Endothelial cell of umbilical vein (primary cell): ENCODE measurements around the gene HPS3. TPM values are rescaled to one million over a fixed set of nuclear protein-coding genes. Genes with fewer than 3 reads are reported as not detected.

Experiments
- BruUV-seq: library from RNA; stranded (reverse); fragments of 400-500 nt; replicated peaks from 2 replicates; lab custom pipeline; 2021; lab: Mats Ljungman, UMichigan
- CTCF ChIA-PET: fragments of 300-600, 350-600 bp; sonication (Branson Sonifier 250); formaldehyde crosslinking; loops from one replicate; lab custom pipeline; 2021; ENCODE audit warnings: antibody characterized with exemption, inconsistent platforms; lab: Charles Lee
- POLR2A ChIA-PET: fragments of 300-600, 350-600 bp; sonication (Branson Sonifier 250); formaldehyde crosslinking; loops from one replicate; lab custom pipeline; 2021; ENCODE audit warnings: antibody characterized with exemption, inconsistent platforms; lab: Charles Lee
- DNase-seq: peaks from one replicate; pipeline ENCODE4 v3.0.0-alpha.2; 2011; ENCODE audit warnings: low read depth, low spot score
- FAIRE-seq: peaks from 2 replicates; lab custom pipeline; 2011; peaks lifted over from hg19 to GRCh38; lab: Jason Lieb, UNC
- H2AFZ ChIP-seq: 2 replicates; pipeline ENCODE4 v1.6.0; 2012; ENCODE audit warnings: low read depth, low read length, control low read depth, inconsistent platforms
- H3K27ac ChIP-seq: 2 replicates; pipeline ENCODE4 v1.5.1; 2011; ENCODE audit warnings: low read depth, mild to moderate bottlenecking, control low read depth, low read length, moderate library complexity; ENCODE audit not compliant: insufficient read depth
- H3K27me3 ChIP-seq, 2 experiments: 2 replicates each; pipeline versions ENCODE4 v1.6.0 to v1.6.1; 2011; ENCODE audit warnings: low read length in 2 of 2, mixed read lengths in 1 of 2; ENCODE audit not compliant: control insufficient read depth in 2 of 2, insufficient read depth in 2 of 2
- H3K36me3 ChIP-seq, 2 experiments: 2 replicates in 1 of 2; 3 replicates in 1 of 2; pipeline ENCODE4 v1.5.1; 2011; ENCODE audit warnings: low read length in 2 of 2, mild to moderate bottlenecking in 1 of 2, moderate library complexity in 1 of 2; ENCODE audit not compliant: control insufficient read depth in 2 of 2, insufficient read depth in 2 of 2; ENCODE audit errors: extremely low read depth in 1 of 2
- H3K4me1 ChIP-seq: 3 replicates; pipeline ENCODE4 v1.5.1; 2011; ENCODE audit warnings: mild to moderate bottlenecking, low read length; ENCODE audit not compliant: control insufficient read depth, insufficient read depth; ENCODE audit errors: extremely low read depth
- H3K4me2 ChIP-seq: 2 replicates; pipeline ENCODE4 v1.6.1; 2011; ENCODE audit warnings: low read length, control low read depth, mixed read lengths; ENCODE audit not compliant: insufficient read depth
- H3K4me3 ChIP-seq, 3 experiments: fragments of 200-600 bp in 1 of 3; sonication (generic), shearing (Covaris generic) in 1 of 3; replicated peaks in 1 of 3; 2 replicates each; pipeline ENCODE4 v1.5.1; 2011 to 2016; ENCODE audit warnings: control low read depth in 3 of 3, low read length in 3 of 3, mild to moderate bottlenecking in 2 of 3, inconsistent platforms in 1 of 3, low read depth in 1 of 3, moderate library complexity in 1 of 3; ENCODE audit not compliant: insufficient read depth in 1 of 3
- H3K79me2 ChIP-seq: 2 replicates; pipeline ENCODE4 v1.6.0; 2012; ENCODE audit warnings: low read length, inconsistent platforms; ENCODE audit not compliant: control insufficient read depth, insufficient read depth
- H3K9ac ChIP-seq: replicated peaks from 2 replicates; pipeline ENCODE3; 2011; ENCODE audit warnings: low read length, control low read depth; ENCODE audit not compliant: insufficient read depth; ENCODE audit errors: extremely low read depth
- H3K9me1 ChIP-seq: replicated peaks from 3 replicates; pipeline ENCODE4 v1.6.0; 2011; ENCODE audit warnings: mild to moderate bottlenecking, low read length; ENCODE audit not compliant: control insufficient read depth, insufficient read depth; ENCODE audit errors: extremely low read depth
- H3K9me3 ChIP-seq: replicated peaks from 2 replicates; pipeline ENCODE4 v1.5.1; 2012; ENCODE audit warnings: low read length, inconsistent platforms; ENCODE audit not compliant: control insufficient read depth, insufficient read depth
- H4K20me1 ChIP-seq: replicated peaks from 2 replicates; pipeline ENCODE3; 2011; ENCODE audit warnings: mild to moderate bottlenecking, low read length; ENCODE audit not compliant: control insufficient read depth, insufficient read depth; ENCODE audit errors: extremely low read depth
- EZH2 ChIP-seq: IDR thresholded peaks from 2 replicates; pipeline ENCODE4 v1.6.1; 2012; ENCODE audit warnings: borderline replicate concordance, low read depth, mild to moderate bottlenecking, moderate library complexity, low read length, inconsistent platforms; ENCODE audit not compliant: severe bottlenecking
- FOS ChIP-seq: IDR thresholded peaks from 2 replicates; pipeline ENCODE4 v1.6.1; 2011; ENCODE audit warnings: mild to moderate bottlenecking, low read length, moderate library complexity, borderline replicate concordance; ENCODE audit not compliant: insufficient read depth
- GATA2 ChIP-seq: IDR thresholded peaks from 2 replicates; pipeline ENCODE4 v1.7.0; 2011; ENCODE audit warnings: low read depth, mild to moderate bottlenecking, moderate library complexity, mixed read lengths, low read length; ENCODE audit not compliant: insufficient read length, insufficient read depth
- JUN ChIP-seq: IDR thresholded peaks from 2 replicates; pipeline ENCODE4 v1.6.1; 2011; ENCODE audit warnings: borderline replicate concordance, low read depth; ENCODE audit not compliant: insufficient read length, insufficient read depth
- MYC ChIP-seq: IDR thresholded peaks from one replicate; pipeline ENCODE4 v1.6.1; 2011; ENCODE audit warnings: mild to moderate bottlenecking, low read depth, low read length
- POLR2A ChIP-seq: IDR thresholded peaks from 2 replicates; pipeline ENCODE4 v1.6.1; 2012; ENCODE audit warnings: low read depth, mild to moderate bottlenecking, control low read depth, low read length
- POLR2AphosphoS5 ChIP-seq: IDR thresholded peaks from 2 replicates; pipeline ENCODE4 v1.6.1; 2012; ENCODE audit warnings: low read depth, mild to moderate bottlenecking, control low read depth, low read length, moderate library complexity; ENCODE audit not compliant: insufficient read depth
- dilution Hi-C: fragments of 300-500 bp; cut with MboI; formaldehyde crosslinking; loops from one replicate; pipeline ENCODE4 v1.15.0; 2019; ENCODE audit warnings: low sequenced_read_pairs; ENCODE audit not compliant: extremely low pct_ligation_motif_present
- intact Hi-C: fragments of 100-400 bp; cut with micrococcal nuclease; formaldehyde crosslinking; loops from one replicate; pipeline ENCODE4 v1.10.0; 2022
- polyA plus RNA-seq, 4 experiments: library from polyadenylated mRNA; depleted of rRNA in 3 of 4; stranded (reverse) in 3 of 4; unstranded in 1 of 4; fragments of >200 nt; gene quantifications; 2 replicates each; pipeline versions ENCODE4 v1.2.1 to v1.2.3, GENCODE V29; 2011 to 2012; ENCODE audit warnings: missing spikeins in 1 of 4
- total RNA-seq: library from RNA; stranded (reverse); gene quantifications from 2 replicates; pipeline ENCODE4 v1.2.3, GENCODE V29; 2021
- TF ChIP-seq, protein P1 (sequence below), 2 donors: IDR thresholded peaks; 1 replicate in 1 of 2; 2 replicates in 1 of 2; pipeline ENCODE4 v1.5.1; 2011; ENCODE audit warnings: low read length in 2 of 2, mild to moderate bottlenecking in 2 of 2, moderate library complexity in 2 of 2, control low read depth in 1 of 2, inconsistent platforms in 1 of 2, low read depth in 1 of 2; ENCODE audit not compliant: insufficient read depth in 1 of 2; ENCODE audit errors: extremely low read depth in 1 of 2
- TF ChIP-seq, protein P2 (sequence below): IDR thresholded peaks from 2 replicates; pipeline ENCODE4 v1.6.1; 2011; ENCODE audit not compliant: insufficient read depth, insufficient read length

The HPS3 gene
- total and polyA plus RNA-seq, 2 donors (not counting 3 experiments of a cell fraction or from before 2014, with no cell fraction given) = 8.8 to 16.1 TPM

DNA sequence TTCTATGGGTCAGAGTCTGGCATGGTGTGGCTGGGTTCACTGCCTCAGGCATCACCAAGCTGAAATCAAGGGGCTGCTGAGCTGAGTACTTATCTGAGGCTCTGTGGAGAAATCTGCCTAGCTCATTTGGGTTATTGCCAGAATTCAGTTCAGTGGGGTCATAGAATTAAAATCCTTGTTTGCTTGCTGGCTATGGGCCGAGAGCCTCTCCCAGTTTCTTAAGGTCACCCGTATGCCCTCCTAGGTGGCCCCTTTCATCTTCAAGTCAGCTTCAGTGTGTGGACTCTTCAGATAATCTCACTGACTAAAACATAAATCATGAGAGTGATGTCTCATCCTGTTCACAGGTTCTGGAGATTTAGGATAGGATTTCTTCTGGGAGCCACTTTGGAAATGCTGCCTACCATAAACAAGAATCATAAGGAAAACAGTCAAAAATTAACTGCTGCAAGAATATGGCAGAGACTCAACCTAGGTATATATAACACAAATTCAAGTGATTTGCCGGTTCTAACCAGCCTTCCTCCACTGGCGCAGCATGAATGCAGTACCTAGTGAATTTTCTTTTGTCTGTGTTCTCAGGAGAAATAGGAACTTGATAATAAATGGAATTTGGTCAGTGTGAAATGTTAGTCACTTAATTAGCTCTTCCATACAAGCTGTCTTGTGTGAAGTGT is 86.9 kb downstream of the HPS3 start:
- dilution Hi-C loops (no loop called here), intact Hi-C loops (no loop called here)
- FAIRE-seq = no peak
- ChIA-PET POLR2A (no interaction called here), CTCF (interaction anchor here (1.0 to 1.8 kb wide), 4 partner anchors 8 to 96 kb away, joined by 3 to 4 read pairs (median 4); no protein-coding TSS in a partner anchor)
- peak; percentile 27 for DNase-seq
- H3K27me3 ChIP-seq = no peaks in the 10 kb centered on the region
- no peaks in the 10 kb centered on the region for H3K36me3 ChIP-seq
- no peak overlapping the region for H3K9ac ChIP-seq
- H3K4me1 ChIP-seq = peaks cover 15% of the 10 kb centered on the region
- no peaks in the 10 kb centered on the region for H3K79me2 ChIP-seq
- TF ChIP-seq POLR2A (no peak), FOS (no peak)
- no peak overlapping the region for H3K4me3 ChIP-seq
- H3K27ac ChIP-seq = no peak overlapping the region
- H3K4me2 ChIP-seq = no peak overlapping the region
- H2AFZ ChIP-seq = no peak overlapping the region
- BruUV-seq = no TSS peak
- no peaks in the 10 kb centered on the region for H3K9me3 ChIP-seq
- H4K20me1 ChIP-seq = no peaks in the 10 kb centered on the region
- no peaks in the 10 kb centered on the region for H3K9me1 ChIP-seq

DNA sequence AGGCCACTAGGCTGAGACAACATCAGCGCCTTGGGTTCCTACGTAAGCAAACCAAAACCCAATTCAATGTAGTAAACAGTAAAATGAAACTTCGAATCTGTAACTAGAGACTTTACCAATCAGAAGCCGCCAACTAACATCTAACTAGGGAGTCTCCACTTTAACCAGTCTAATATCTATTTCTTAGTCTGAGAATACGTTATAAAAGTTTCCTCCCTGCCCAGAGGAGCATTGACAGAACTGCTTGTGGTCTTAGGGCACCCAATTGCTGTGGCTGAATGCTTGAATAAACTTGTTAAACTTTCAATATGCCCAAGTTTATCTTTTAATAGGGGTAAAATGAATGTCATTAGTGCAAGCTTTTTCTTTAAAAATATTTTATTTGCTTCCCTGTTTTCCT is 87.9 kb downstream of the HPS3 start:
- FAIRE-seq (no peak), DNase-seq (no peak)
- H3K4me2 ChIP-seq = no peak overlapping the region
- dilution Hi-C loops (no loop called here), intact Hi-C loops (no loop called here)
- TF ChIP-seq EZH2 = no peak
- no peak for TF ChIP-seq GATA2
- TF ChIP-seq, protein P1, sequence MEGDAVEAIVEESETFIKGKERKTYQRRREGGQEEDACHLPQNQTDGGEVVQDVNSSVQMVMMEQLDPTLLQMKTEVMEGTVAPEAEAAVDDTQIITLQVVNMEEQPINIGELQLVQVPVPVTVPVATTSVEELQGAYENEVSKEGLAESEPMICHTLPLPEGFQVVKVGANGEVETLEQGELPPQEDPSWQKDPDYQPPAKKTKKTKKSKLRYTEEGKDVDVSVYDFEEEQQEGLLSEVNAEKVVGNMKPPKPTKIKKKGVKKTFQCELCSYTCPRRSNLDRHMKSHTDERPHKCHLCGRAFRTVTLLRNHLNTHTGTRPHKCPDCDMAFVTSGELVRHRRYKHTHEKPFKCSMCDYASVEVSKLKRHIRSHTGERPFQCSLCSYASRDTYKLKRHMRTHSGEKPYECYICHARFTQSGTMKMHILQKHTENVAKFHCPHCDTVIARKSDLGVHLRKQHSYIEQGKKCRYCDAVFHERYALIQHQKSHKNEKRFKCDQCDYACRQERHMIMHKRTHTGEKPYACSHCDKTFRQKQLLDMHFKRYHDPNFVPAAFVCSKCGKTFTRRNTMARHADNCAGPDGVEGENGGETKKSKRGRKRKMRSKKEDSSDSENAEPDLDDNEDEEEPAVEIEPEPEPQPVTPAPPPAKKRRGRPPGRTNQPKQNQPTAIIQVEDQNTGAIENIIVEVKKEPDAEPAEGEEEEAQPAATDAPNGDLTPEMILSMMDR (IDR thresholded peaks at IDR 0.05; ENCODE audit: extremely low read depth in 1 of 2, insufficient read depth in 1 of 2, low read depth in 1 of 2, low read length in 2 of 2) = no peak
- TF ChIP-seq POLR2A = no peak
- TF ChIP-seq FOS = no peak
- TF ChIP-seq JUN = no peak
- TF ChIP-seq POLR2AphosphoS5 = no peak
- no peak for TF ChIP-seq MYC
- TF ChIP-seq, protein P2, sequence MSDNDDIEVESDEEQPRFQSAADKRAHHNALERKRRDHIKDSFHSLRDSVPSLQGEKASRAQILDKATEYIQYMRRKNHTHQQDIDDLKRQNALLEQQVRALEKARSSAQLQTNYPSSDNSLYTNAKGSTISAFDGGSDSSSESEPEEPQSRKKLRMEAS = no peak
- no peaks in the 10 kb centered on the region for H3K79me2 ChIP-seq
- no peaks in the 10 kb centered on the region for H3K9me1 ChIP-seq
- no peaks in the 10 kb centered on the region for H3K27me3 ChIP-seq
- H3K9me3 ChIP-seq = no peaks in the 10 kb centered on the region
- CTCF ChIA-PET = interaction anchor here (1.0 to 1.4 kb wide), 2 partner anchors 9 to 27 kb away, joined by 3 read pairs; no protein-coding TSS in a partner anchor
- POLR2A ChIA-PET = no interaction called here
- H3K4me1 ChIP-seq = peaks cover 15% of the 10 kb centered on the region
- no peak overlapping the region for H3K9ac ChIP-seq
- H2AFZ ChIP-seq = no peak overlapping the region
- no peak overlapping the region for H3K27ac ChIP-seq
- H3K4me3 ChIP-seq = no peak overlapping the region
- no peaks in the 10 kb centered on the region for H4K20me1 ChIP-seq
- no peaks in the 10 kb centered on the region for H3K36me3 ChIP-seq
- BruUV-seq = no TSS peak
